ENCODE data around the gene GGT5.
A peak's percentile ranks its signal among the peaks of the same experiment; 100 is the strongest.
"Not testable (repeated sequence)": the region's sequence is repeated elsewhere in the genome, so short reads cannot be mapped to it uniquely, and the experiment has no call there.

Gene GGT5

GRCh38 chr22:24201681-24202614 lies 42.9 kb downstream of the GGT5 start:
- DNase-seq, result no peak

GRCh38 chr22:24200619-24201212 lies 44.2 kb downstream of the GGT5 start:
- no peak for DNase-seq

GRCh38 chr22:24198682-24199052 lies 46.2 kb downstream of the GGT5 start:
- no peak for DNase-seq

GRCh38 chr22:24191893-24192292 lies 53.0 kb downstream of the GGT5 start:
- DNase-seq, result no peak

GRCh38 chr22:24191381-24191841 lies 53.5 kb downstream of the GGT5 start:
- DNase-seq, result no peak

GRCh38 chr22:24190596-24191208 lies 54.2 kb downstream of the GGT5 start:
- DNase-seq, result no peak

GRCh38 chr22:24190159-24190540 lies 54.7 kb downstream of the GGT5 start:
- DNase-seq, result no peak

GRCh38 chr22:24189249-24190158 lies 55.4 kb downstream of the GGT5 start:
- DNase-seq, result peak; percentile 62

- DNase-seq, result no peak
Measured at GRCh38 chr22:24188705-24189248, 56.1 kb downstream of the GGT5 start.

GRCh38 chr22:24187731-24188644 lies 56.9 kb downstream of the GGT5 start:
- no peak for DNase-seq

GRCh38 chr22:24186892-24187670 lies 57.8 kb downstream of the GGT5 start:
- no peak for DNase-seq

- no peak for DNase-seq
Measured at GRCh38 chr22:24186352-24186740, 58.5 kb downstream of the GGT5 start.

GRCh38 chr22:24185501-24186351 lies 59.2 kb downstream of the GGT5 start:
- no peak for DNase-seq

GRCh38 chr22:24185001-24185500 lies 59.8 kb downstream of the GGT5 start:
- no peak for DNase-seq

GRCh38 chr22:24184057-24184798 lies 60.7 kb downstream of the GGT5 start:
- no peak for DNase-seq

GRCh38 chr22:24183321-24184031 lies 61.4 kb downstream of the GGT5 start:
- DNase-seq, result no peak

GRCh38 chr22:24182900-24183246 lies 62.0 kb downstream of the GGT5 start:
- not testable (repeated sequence) for DNase-seq
